ENCODE measurements around the gene C11orf71.

C11orf71 gene

GRCh38 chr11:114358716-114359115 lies 41.6 kb downstream of the C11orf71 start:
- no peak for DNase-seq (ENCODE audit: low read depth in 2 of 2)

- no peak for DNase-seq (ENCODE audit: low read depth in 2 of 2)
Measured at GRCh38 chr11:114354076-114354475, 46.2 kb downstream of the C11orf71 start.

GRCh38 chr11:114353443-114353842 lies 46.9 kb downstream of the C11orf71 start:
- DNase-seq (ENCODE audit: low read depth in 2 of 2), result no peak

GRCh38 chr11:114350022-114350421 lies 50.3 kb downstream of the C11orf71 start:
- DNase-seq (ENCODE audit: low read depth in 2 of 2), result no peak
